Esophagus squamous epithelium (tissue), 4 donors: ENCODE results near the gene C19orf38.

Source experiments
- POLR2A ChIP-seq, 4 donors: fragments of 450-650 bp; IDR thresholded peaks; one replicate each; pipeline ENCODE4 v1.6.1; 2017; ENCODE audit warnings: antibody characterized with exemption in 4 of 4, mild to moderate bottlenecking in 4 of 4, moderate library complexity in 3 of 4
- TF ChIP-seq, protein P1 (sequence below), 6 experiments: fragments of 450-650 bp in 4 of 6; fragments of 200-600 bp in 2 of 6; sonication (generic) in 2 of 6; IDR thresholded peaks; one replicate each; pipeline ENCODE4 v1.5.1; 2016 to 2019; ENCODE audit warnings: antibody characterized with exemption in 6 of 6, mild to moderate bottlenecking in 4 of 6, moderate library complexity in 4 of 6

DNA sequence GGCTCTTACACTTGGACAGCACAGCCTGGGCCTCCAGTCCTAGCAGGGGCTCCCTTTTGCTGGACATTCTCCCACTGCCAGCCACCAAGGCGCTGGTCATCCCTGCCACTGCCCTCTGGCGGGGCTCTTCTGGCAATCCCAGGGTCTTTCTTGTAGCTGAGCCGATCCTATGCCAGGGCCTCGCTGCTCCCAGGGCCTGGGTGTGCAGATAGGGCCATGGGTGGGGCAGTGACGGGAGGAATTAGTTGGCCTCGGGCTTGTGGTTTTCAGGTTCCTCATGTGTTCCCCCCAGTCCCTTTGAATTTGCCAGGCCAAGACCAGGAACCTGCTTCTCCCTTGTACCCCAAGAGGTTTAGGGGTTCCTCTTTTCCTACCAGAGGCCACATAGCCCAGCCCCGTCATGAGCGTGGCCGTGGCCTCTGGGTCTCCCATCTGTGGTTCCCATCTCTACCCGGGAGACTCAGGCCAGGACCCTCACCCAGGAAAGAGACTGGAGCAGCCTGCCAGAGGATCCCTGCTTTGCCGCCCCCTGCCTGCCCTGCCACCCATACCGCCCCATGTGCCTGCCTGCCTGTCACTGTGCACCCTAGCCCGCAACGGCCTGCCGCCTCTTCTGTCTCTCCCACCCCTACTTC is 38.4 kb upstream of the C19orf38 start:
- TF ChIP-seq POLR2A (IDR thresholded peaks at IDR 0.05): no peak
- TF ChIP-seq, protein P1, sequence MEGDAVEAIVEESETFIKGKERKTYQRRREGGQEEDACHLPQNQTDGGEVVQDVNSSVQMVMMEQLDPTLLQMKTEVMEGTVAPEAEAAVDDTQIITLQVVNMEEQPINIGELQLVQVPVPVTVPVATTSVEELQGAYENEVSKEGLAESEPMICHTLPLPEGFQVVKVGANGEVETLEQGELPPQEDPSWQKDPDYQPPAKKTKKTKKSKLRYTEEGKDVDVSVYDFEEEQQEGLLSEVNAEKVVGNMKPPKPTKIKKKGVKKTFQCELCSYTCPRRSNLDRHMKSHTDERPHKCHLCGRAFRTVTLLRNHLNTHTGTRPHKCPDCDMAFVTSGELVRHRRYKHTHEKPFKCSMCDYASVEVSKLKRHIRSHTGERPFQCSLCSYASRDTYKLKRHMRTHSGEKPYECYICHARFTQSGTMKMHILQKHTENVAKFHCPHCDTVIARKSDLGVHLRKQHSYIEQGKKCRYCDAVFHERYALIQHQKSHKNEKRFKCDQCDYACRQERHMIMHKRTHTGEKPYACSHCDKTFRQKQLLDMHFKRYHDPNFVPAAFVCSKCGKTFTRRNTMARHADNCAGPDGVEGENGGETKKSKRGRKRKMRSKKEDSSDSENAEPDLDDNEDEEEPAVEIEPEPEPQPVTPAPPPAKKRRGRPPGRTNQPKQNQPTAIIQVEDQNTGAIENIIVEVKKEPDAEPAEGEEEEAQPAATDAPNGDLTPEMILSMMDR (IDR thresholded peaks at IDR 0.05): no peak
